Tibial nerve (tissue), 4 donors: ENCODE results near the gene TLE1.
A peak's percentile ranks its signal among the peaks of the same experiment; 100 is the strongest.

ENCODE experiments used
- EP300 ChIP-seq, 2 donors: sonication (generic); formaldehyde crosslinking; IDR thresholded peaks; one replicate each; pipeline ENCODE4 v1.6.1; 2017; ENCODE audit warnings: antibody characterized with exemption in 2 of 2, mild to moderate bottlenecking in 1 of 2
- POLR2A ChIP-seq, 2 donors: fragments of 450-650 bp; IDR thresholded peaks; one replicate each; pipeline ENCODE4 v1.6.1; 2017; ENCODE audit warnings: antibody characterized with exemption in 2 of 2, mild to moderate bottlenecking in 2 of 2, moderate library complexity in 2 of 2
- TF ChIP-seq, protein P1 (sequence below), 5 experiments: fragments of 200-600 bp in 3 of 5; fragments of 450-650 bp in 2 of 5; sonication (generic) in 3 of 5; IDR thresholded peaks; one replicate each; pipeline ENCODE4 v1.5.1; 2016 to 2019; ENCODE audit warnings: antibody characterized with exemption in 5 of 5, mild to moderate bottlenecking in 3 of 5, moderate library complexity in 2 of 5

DNA sequence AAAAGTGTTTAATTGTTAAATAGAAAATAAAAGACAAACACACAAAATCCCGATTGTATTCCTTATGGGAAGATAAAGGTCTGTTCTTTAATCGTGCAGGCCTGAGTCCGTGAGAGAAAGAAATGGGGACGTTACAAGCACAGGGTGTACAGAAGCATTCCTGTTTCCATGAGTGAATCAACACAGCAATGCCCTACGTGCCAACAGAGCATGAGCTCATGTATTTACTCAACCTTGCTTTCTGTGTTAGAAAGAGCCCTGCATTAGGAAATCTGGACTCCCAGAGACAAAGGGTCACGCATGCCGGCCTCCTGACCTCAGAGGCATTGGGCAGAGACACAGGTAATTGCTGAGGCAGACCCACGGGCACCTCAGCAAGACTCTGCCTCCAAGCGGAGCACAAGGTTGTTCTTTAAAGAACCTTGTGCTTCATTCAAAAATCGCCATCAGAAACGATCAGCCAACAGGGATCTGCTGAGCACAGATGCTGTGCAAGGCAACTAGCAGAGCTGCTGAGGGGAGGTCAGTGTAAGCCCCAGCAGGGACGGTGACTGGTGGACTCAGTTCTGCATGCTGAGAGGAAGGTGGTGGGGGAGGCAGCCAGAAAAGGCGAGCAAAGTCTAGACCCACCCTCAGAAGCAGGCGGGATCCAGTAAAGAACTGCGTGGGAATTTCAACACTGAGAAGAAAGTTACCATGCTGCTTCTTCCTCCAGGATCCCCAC lies 101.0 kb downstream of the TLE1 start:
- TF ChIP-seq, protein P1, sequence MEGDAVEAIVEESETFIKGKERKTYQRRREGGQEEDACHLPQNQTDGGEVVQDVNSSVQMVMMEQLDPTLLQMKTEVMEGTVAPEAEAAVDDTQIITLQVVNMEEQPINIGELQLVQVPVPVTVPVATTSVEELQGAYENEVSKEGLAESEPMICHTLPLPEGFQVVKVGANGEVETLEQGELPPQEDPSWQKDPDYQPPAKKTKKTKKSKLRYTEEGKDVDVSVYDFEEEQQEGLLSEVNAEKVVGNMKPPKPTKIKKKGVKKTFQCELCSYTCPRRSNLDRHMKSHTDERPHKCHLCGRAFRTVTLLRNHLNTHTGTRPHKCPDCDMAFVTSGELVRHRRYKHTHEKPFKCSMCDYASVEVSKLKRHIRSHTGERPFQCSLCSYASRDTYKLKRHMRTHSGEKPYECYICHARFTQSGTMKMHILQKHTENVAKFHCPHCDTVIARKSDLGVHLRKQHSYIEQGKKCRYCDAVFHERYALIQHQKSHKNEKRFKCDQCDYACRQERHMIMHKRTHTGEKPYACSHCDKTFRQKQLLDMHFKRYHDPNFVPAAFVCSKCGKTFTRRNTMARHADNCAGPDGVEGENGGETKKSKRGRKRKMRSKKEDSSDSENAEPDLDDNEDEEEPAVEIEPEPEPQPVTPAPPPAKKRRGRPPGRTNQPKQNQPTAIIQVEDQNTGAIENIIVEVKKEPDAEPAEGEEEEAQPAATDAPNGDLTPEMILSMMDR (IDR thresholded peaks at IDR 0.05): no peak
- TF ChIP-seq POLR2A (IDR thresholded peaks at IDR 0.05): no peak
- TF ChIP-seq EP300 (IDR thresholded peaks at IDR 0.05): peak; percentile 78 to 94
